ENCODE measurements around the gene DLG3. TPM values are rescaled to one million over a fixed set of nuclear protein-coding genes. Genes with fewer than 3 reads are reported as not detected.

Gene DLG3
- polyA plus RNA-seq, 2 of the 4 experiments (the other 2 are of a cell fraction) = 3.2 to 12.8 TPM

- H3K4me2 ChIP-seq = no peak overlapping the region
- CTCF ChIA-PET = interaction anchor here (3.2 kb wide), 1 partner anchor 104 kb away, joined by 31 read pairs; no protein-coding TSS in a partner anchor
Observed at GRCh38 chrX:70449457-70449966, 4.9 kb downstream of the DLG3 start.

DNA sequence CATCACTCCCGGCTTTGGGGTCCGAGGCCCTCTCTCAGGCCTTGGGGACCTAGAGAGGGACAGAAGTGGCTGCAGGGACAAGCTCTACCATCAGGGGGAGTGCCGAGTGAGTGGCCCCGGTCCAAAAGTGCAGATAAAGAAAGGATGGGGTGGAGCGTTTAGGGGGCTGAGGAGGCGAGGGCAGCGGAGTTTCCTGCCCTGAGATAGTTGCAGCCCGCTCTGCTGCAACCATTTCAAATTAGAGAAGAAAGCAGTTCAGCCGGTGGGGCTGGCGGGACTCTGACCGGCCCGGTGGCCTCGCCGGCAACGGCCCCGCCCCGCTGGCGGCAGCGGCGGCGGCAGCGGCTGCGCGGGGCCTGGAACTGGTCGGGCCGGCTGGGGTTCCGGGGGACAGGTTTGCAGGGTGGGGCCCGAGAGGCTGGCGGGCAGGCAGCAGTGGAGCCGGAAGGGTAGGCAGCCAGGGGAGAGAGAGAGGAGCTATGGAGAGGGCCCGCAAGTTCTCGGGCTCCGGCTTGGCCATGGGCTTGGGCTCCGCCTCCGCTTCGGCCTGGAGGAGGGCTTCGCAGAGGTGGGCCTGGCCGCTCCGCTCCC lies 7.6 kb downstream of the DLG3 start:
- Histone ChIP-seq H3K27ac (peak overlapping the region; percentile 72 to 92), H3K4me3 (peak overlapping the region; percentile 52), H3K9me3 (no peaks in the 10 kb centered on the region), H3K4me2 (peak overlapping the region; percentile 78), H3K4me1 (0 out of 3 replicates have a peak, but pooled peaks cover 3% of the 10 kb centered on the region)
- FAIRE-seq (peak; percentile 67), DNase-seq (ENCODE audit: low read depth in 1 of 2, low spot score in 1 of 2) (peak; percentile 37 to 58), ATAC-seq (peak; percentile 71 to 76)
- POLR2A ChIA-PET = interaction anchor here (1.0 kb wide), 2 partner anchors 19 to 102 kb away, joined by 4 read pairs; no protein-coding TSS in a partner anchor
- CTCF ChIA-PET = interaction anchor here (0.8 to 4.7 kb wide), 18 partner anchors 8 to 224 kb away, joined by 3 to 31 read pairs (median 4); partner anchors contain the start of gene DLG3
- WGBS (ENCODE audit: missing lambda C conversion rate) = 10% methylated on average over 13 of the region's 39 CpGs
- TF ChIP-seq, protein P1, sequence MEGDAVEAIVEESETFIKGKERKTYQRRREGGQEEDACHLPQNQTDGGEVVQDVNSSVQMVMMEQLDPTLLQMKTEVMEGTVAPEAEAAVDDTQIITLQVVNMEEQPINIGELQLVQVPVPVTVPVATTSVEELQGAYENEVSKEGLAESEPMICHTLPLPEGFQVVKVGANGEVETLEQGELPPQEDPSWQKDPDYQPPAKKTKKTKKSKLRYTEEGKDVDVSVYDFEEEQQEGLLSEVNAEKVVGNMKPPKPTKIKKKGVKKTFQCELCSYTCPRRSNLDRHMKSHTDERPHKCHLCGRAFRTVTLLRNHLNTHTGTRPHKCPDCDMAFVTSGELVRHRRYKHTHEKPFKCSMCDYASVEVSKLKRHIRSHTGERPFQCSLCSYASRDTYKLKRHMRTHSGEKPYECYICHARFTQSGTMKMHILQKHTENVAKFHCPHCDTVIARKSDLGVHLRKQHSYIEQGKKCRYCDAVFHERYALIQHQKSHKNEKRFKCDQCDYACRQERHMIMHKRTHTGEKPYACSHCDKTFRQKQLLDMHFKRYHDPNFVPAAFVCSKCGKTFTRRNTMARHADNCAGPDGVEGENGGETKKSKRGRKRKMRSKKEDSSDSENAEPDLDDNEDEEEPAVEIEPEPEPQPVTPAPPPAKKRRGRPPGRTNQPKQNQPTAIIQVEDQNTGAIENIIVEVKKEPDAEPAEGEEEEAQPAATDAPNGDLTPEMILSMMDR (IDR thresholded peaks at IDR 0.05) = peak; percentile 54
- peak; percentile 65 for TF ChIP-seq SMC3 (IDR thresholded peaks at IDR 0.05)
- TF ChIP-seq JUN (IDR thresholded peaks at IDR 0.05) = no peak
- no peak for TF ChIP-seq RFX5 (IDR thresholded peaks at IDR 0.05)
- TF ChIP-seq FOXS1 (CRISPR knock-in tag; IDR thresholded peaks at IDR 0.05) = no peak
- no peak for TF ChIP-seq ZFP36 (IDR thresholded peaks at IDR 0.05; ENCODE audit: borderline replicate concordance, partially characterized antibody)
- no peak for TF ChIP-seq USF2 (IDR thresholded peaks at IDR 0.05)
- peak; percentile 40 to 55 for TF ChIP-seq RAD21 (conservative IDR thresholded peaks at IDR 0.05 in 1 of 2, IDR thresholded peaks at IDR 0.05 in 1 of 2)

More at GRCh38 chrX:70449457-70449966, 4.9 kb downstream of the DLG3 start:
- FAIRE-seq (no peak), ATAC-seq (no peak), DNase-seq (ENCODE audit: low read depth in 1 of 2, low spot score in 1 of 2) (no peak)
- Histone ChIP-seq H3K4me3 (no peak overlapping the region), H3K27ac (no peak overlapping the region), H3K9me3 (no peaks in the 10 kb centered on the region), H3K4me1 (0 out of 3 replicates have a peak, but pooled peaks cover 4% of the 10 kb centered on the region)
- POLR2A ChIA-PET = no interaction called here
- TF ChIP-seq, protein P2, sequence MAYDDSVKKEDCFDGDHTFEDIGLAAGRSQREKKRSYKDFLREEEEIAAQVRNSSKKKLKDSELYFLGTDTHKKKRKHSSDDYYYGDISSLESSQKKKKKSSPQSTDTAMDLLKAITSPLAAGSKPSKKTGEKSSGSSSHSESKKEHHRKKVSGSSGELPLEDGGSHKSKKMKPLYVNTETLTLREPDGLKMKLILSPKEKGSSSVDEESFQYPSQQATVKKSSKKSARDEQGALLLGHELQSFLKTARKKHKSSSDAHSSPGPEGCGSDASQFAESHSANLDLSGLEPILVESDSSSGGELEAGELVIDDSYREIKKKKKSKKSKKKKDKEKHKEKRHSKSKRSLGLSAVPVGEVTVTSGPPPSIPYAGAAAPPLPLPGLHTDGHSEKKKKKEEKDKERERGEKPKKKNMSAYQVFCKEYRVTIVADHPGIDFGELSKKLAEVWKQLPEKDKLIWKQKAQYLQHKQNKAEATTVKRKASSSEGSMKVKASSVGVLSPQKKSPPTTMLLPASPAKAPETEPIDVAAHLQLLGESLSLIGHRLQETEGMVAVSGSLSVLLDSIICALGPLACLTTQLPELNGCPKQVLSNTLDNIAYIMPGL (CRISPR knock-in tag; IDR thresholded peaks at IDR 0.05; ENCODE audit: borderline replicate concordance) = no peak
- TF ChIP-seq GATA3 (IDR thresholded peaks at IDR 0.05; ENCODE audit: borderline replicate concordance) = no peak
- no peak for TF ChIP-seq ZNF302 (CRISPR knock-in tag; IDR thresholded peaks at IDR 0.05)
- no peak for TF ChIP-seq HOXB13 (CRISPR knock-in tag; IDR thresholded peaks at IDR 0.05; ENCODE audit: low read depth)
- TF ChIP-seq ZFP36 (IDR thresholded peaks at IDR 0.05; ENCODE audit: borderline replicate concordance, partially characterized antibody) = no peak
- 98% methylated on average over 12 of the region's 14 CpGs for WGBS (ENCODE audit: missing lambda C conversion rate)

- peak overlapping the region; percentile 52 for H3K4me3 ChIP-seq
- WGBS (ENCODE audit: missing lambda C conversion rate) = 74% methylated on average over 5 of the region's 5 CpGs
- peak; percentile 13 for FAIRE-seq
- ChIA-PET POLR2A (no interaction called here), CTCF (interaction anchor here (0.7 to 4.7 kb wide), 12 partner anchors 7 to 211 kb away, joined by 3 to 31 read pairs (median 6); partner anchors contain the start of gene DLG3)
- peak overlapping the region; percentile 72 to 92; a peak in 4 of 6 replicates for H3K27ac ChIP-seq
- DNase-seq (ENCODE audit: low read depth in 1 of 2, low spot score in 1 of 2) = no peak
- H3K9me3 ChIP-seq = no peaks in the 10 kb centered on the region
- H3K4me1 ChIP-seq = 0 out of 3 replicates have a peak, but pooled peaks cover 3% of the 10 kb centered on the region
- peak overlapping the region; percentile 78 for H3K4me2 ChIP-seq
- no peak for ATAC-seq
- TF ChIP-seq, protein P1 (IDR thresholded peaks at IDR 0.05) = no peak
- no peak for TF ChIP-seq NPAS2 (CRISPR knock-in tag; IDR thresholded peaks at IDR 0.05; ENCODE audit: borderline replicate concordance)
- TF ChIP-seq, protein P3, sequence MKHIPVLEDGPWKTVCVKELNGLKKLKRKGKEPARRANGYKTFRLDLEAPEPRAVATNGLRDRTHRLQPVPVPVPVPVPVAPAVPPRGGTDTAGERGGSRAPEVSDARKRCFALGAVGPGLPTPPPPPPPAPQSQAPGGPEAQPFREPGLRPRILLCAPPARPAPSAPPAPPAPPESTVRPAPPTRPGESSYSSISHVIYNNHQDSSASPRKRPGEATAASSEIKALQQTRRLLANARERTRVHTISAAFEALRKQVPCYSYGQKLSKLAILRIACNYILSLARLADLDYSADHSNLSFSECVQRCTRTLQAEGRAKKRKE (CRISPR knock-in tag; IDR thresholded peaks at IDR 0.05; ENCODE audit: low read depth) = no peak
- no peak for TF ChIP-seq RNF2 (IDR thresholded peaks at IDR 0.05; ENCODE audit: borderline replicate concordance, low read depth)
- no peak for TF ChIP-seq ZC3H11A (IDR thresholded peaks at IDR 0.05)
- no peak for TF ChIP-seq TFCP2L1 (CRISPR knock-in tag; IDR thresholded peaks at IDR 0.05)
- no peak for TF ChIP-seq POLR2A (IDR thresholded peaks at IDR 0.05; ENCODE audit: low read length)
- TF ChIP-seq HEYL (CRISPR knock-in tag; IDR thresholded peaks at IDR 0.05) = no peak
- no peak for TF ChIP-seq ZFP36 (IDR thresholded peaks at IDR 0.05; ENCODE audit: borderline replicate concordance, partially characterized antibody)
- TF ChIP-seq ZSCAN20 (CRISPR knock-in tag; IDR thresholded peaks at IDR 0.05) = no peak
- TF ChIP-seq FOSL2 (IDR thresholded peaks at IDR 0.05) = no peak
- no peak for TF ChIP-seq FOSL2 (CRISPR knock-in tag; IDR thresholded peaks at IDR 0.05)
- TF ChIP-seq EHMT2 (IDR thresholded peaks at IDR 0.05; ENCODE audit: low read depth) = no peak
- TF ChIP-seq HOXA7 (CRISPR knock-in tag; IDR thresholded peaks at IDR 0.05) = no peak
Observed at GRCh38 chrX:70453024-70453618, 8.5 kb downstream of the DLG3 start.
